H1 (cell line): ENCODE data around the gene HIP1. TPM values are rescaled to one million over a fixed set of nuclear protein-coding genes. Genes with fewer than 3 reads are reported as not detected.

Experiments
- CTCF ChIA-PET: fragments of 300-600 bp; sonication (Branson Sonifier 250); formaldehyde crosslinking; loops from one replicate; lab custom pipeline; 2021; ENCODE audit not compliant: partially characterized antibody; lab: Charles Lee
- POLR2A ChIA-PET: fragments of 300-600 bp; sonication (Branson Sonifier 250); formaldehyde crosslinking; loops from one replicate; lab custom pipeline; 2021; ENCODE audit warnings: inconsistent platforms; ENCODE audit not compliant: partially characterized antibody; lab: Charles Lee
- DNase-seq, 2 experiments: peaks; one replicate each; pipeline versions ENCODE4 v3.0.0 to v3.0.0-alpha.2; 2010 to 2022; ENCODE audit warnings: low spot score in 2 of 2, low read depth in 1 of 2, mixed read lengths in 1 of 2
- FAIRE-seq: peaks from 2 replicates; lab custom pipeline; 2011; peaks lifted over from hg19 to GRCh38; lab: Jason Lieb, UNC
- H2AFZ ChIP-seq: 2 replicates; pipeline ENCODE4 v1.8.1; 2012; ENCODE audit warnings: low read length, inconsistent platforms
- H2AK5ac ChIP-seq: 2 replicates; pipeline ENCODE4 v1.6.1; 2013; ENCODE audit warnings: low read depth, low read length
- H2BK120ac ChIP-seq: replicated peaks from 2 replicates; pipeline ENCODE3; 2013; ENCODE audit warnings: low read depth, low read length, inconsistent platforms
- H2BK12ac ChIP-seq: 2 replicates; pipeline ENCODE4 v1.6.1; 2013; ENCODE audit warnings: low read depth, low read length
- H2BK15ac ChIP-seq: 2 replicates; pipeline ENCODE4 v1.6.1; 2013; ENCODE audit warnings: low read length
- H2BK20ac ChIP-seq: 2 replicates; pipeline ENCODE4 v1.6.1; 2013; ENCODE audit warnings: low read length
- H2BK5ac ChIP-seq: 2 replicates; pipeline ENCODE4 v1.6.1; 2013; ENCODE audit warnings: low read depth, low read length
- H3K14ac ChIP-seq: 2 replicates; pipeline ENCODE4 v1.6.1; 2013; ENCODE audit warnings: inconsistent platforms; ENCODE audit not compliant: insufficient read length
- H3K18ac ChIP-seq: 2 replicates; pipeline ENCODE4 v1.6.1; 2013; ENCODE audit warnings: low read length; ENCODE audit errors: extremely low read depth
- H3K23ac ChIP-seq: 2 replicates; pipeline ENCODE4 v1.6.1; 2013; ENCODE audit warnings: inconsistent platforms; ENCODE audit not compliant: insufficient read length
- H3K23me2 ChIP-seq: 2 replicates; pipeline ENCODE4 v1.6.1; 2013; ENCODE audit warnings: low read depth, low read length
- H3K27ac ChIP-seq: 2 replicates; pipeline ENCODE4 v1.6.1; 2011; ENCODE audit warnings: low read depth, low read length, inconsistent platforms
- H3K27me3 ChIP-seq, 4 experiments: replicated peaks in 1 of 4; 1 replicate in 1 of 4; 2 replicates in 3 of 4; pipeline versions ENCODE4 v1.6.1 to v1.8.1; 2011 to 2013; ENCODE audit warnings: low read length in 3 of 4, mild to moderate bottlenecking in 3 of 4, inconsistent platforms in 2 of 4, mixed read lengths in 2 of 4, moderate library complexity in 1 of 4; ENCODE audit not compliant: control insufficient read depth in 3 of 4, insufficient read depth in 3 of 4; ENCODE audit errors: extremely low read depth in 1 of 4
- H3K36me3 ChIP-seq, 4 experiments: 2 replicates each; pipeline versions ENCODE4 v1.6.1 to v1.8.1; 2011 to 2013; ENCODE audit warnings: mild to moderate bottlenecking in 4 of 4, low read length in 3 of 4, moderate library complexity in 2 of 4, control low read depth in 1 of 4, inconsistent platforms in 1 of 4; ENCODE audit not compliant: insufficient read depth in 4 of 4, control insufficient read depth in 2 of 4
- H3K4ac ChIP-seq: replicated peaks from 2 replicates; pipeline ENCODE3; 2013; ENCODE audit warnings: low read length, low read depth, mixed read lengths, inconsistent platforms; ENCODE audit not compliant: insufficient read length
- H3K4me1 ChIP-seq, 4 experiments: replicated peaks in 1 of 4; 1 replicate in 1 of 4; 2 replicates in 3 of 4; pipeline versions ENCODE4 v1.6.1 to v1.8.1; 2011 to 2013; ENCODE audit warnings: low read length in 3 of 4, inconsistent platforms in 2 of 4, mixed read lengths in 1 of 4; ENCODE audit not compliant: insufficient read depth in 4 of 4, control insufficient read depth in 3 of 4
- H3K4me2 ChIP-seq, 2 experiments: 2 replicates each; pipeline versions ENCODE4 v1.6.1 to v1.8.1; 2011 to 2013; ENCODE audit warnings: low read depth in 2 of 2, low read length in 2 of 2, control low read depth in 1 of 2, inconsistent platforms in 1 of 2, mild to moderate bottlenecking in 1 of 2; ENCODE audit not compliant: insufficient read depth in 1 of 2
- H3K4me3 ChIP-seq, 4 experiments: fragments of 200-600, 300-600 bp in 1 of 4; sonication (generic), shearing (Covaris generic), sonication (Bioruptor Twin) in 1 of 4; 2 replicates each; pipeline versions ENCODE4 v1.5.1 to v1.8.1; 2011 to 2016; ENCODE audit warnings: low read length in 4 of 4, low read depth in 3 of 4, control low read depth in 2 of 4, inconsistent platforms in 2 of 4, mild to moderate bottlenecking in 2 of 4, mixed read lengths in 1 of 4, moderate library complexity in 1 of 4; ENCODE audit not compliant: insufficient read depth in 2 of 4; ENCODE audit errors: extremely low read depth in 1 of 4
- H3K56ac ChIP-seq: replicated peaks from 2 replicates; pipeline ENCODE3; 2013; ENCODE audit warnings: low read depth, mild to moderate bottlenecking, mixed read lengths, low read length, inconsistent platforms; ENCODE audit not compliant: insufficient read length
- H3K79me1 ChIP-seq: 2 replicates; pipeline ENCODE4 v1.6.1; 2013; ENCODE audit warnings: low read depth, low read length, control low read depth
- H3K79me2 ChIP-seq, 2 experiments: 2 replicates each; pipeline versions ENCODE4 v1.6.1 to v1.8.1; 2012 to 2013; ENCODE audit warnings: low read length in 2 of 2, mild to moderate bottlenecking in 2 of 2, inconsistent platforms in 1 of 2; ENCODE audit not compliant: insufficient read depth in 2 of 2, control insufficient read depth in 1 of 2
- H3K9ac ChIP-seq, 4 experiments: replicated peaks in 1 of 4; 1 replicate in 1 of 4; 2 replicates in 3 of 4; pipeline versions ENCODE4 v1.6.1 to v1.8.1; 2011 to 2013; ENCODE audit warnings: low read depth in 3 of 4, low read length in 3 of 4, control low read depth in 2 of 4, mild to moderate bottlenecking in 2 of 4, moderate library complexity in 2 of 4, inconsistent platforms in 1 of 4; ENCODE audit errors: extremely low read depth in 1 of 4
- H3K9me3 ChIP-seq, 2 experiments: 2 replicates each; pipeline versions ENCODE4 v1.6.1 to v1.8.1; 2012 to 2013; ENCODE audit warnings: mild to moderate bottlenecking in 2 of 2, moderate library complexity in 2 of 2, control low read depth in 1 of 2, inconsistent platforms in 1 of 2, low read depth in 1 of 2, low read length in 1 of 2, mixed read lengths in 1 of 2; ENCODE audit not compliant: insufficient read depth in 2 of 2
- H4K20me1 ChIP-seq, 2 experiments: replicated peaks in 1 of 2; 2 replicates each; pipeline versions ENCODE3 to v1.8.1; 2011 to 2013; ENCODE audit warnings: inconsistent platforms in 2 of 2, low read length in 2 of 2, mild to moderate bottlenecking in 1 of 2; ENCODE audit not compliant: insufficient read depth in 2 of 2, control insufficient read depth in 1 of 2
- H4K5ac ChIP-seq: 2 replicates; pipeline ENCODE4 v1.6.1; 2013; ENCODE audit warnings: low read length, low read depth, mixed read lengths, inconsistent platforms; ENCODE audit not compliant: insufficient read length
- H4K8ac ChIP-seq: 2 replicates; pipeline ENCODE4 v1.8.0; 2013; ENCODE audit warnings: mild to moderate bottlenecking, moderate library complexity, low read length, inconsistent platforms; ENCODE audit not compliant: insufficient read depth; ENCODE audit errors: extremely low read depth
- H4K91ac ChIP-seq: replicated peaks from 2 replicates; pipeline ENCODE3; 2013; ENCODE audit warnings: low read length, mixed read lengths, inconsistent platforms; ENCODE audit not compliant: insufficient read length
- BACH1 ChIP-seq: IDR thresholded peaks from 2 replicates; pipeline ENCODE4 v1.6.1; 2012; ENCODE audit warnings: low read length, improper control_type of control experiment
- FOSL1 ChIP-seq: IDR thresholded peaks from 2 replicates; pipeline ENCODE4 v1.6.1; 2011; ENCODE audit warnings: mild to moderate bottlenecking, low read depth, low read length, moderate library complexity; ENCODE audit not compliant: insufficient read depth
- GTF2F1 ChIP-seq: IDR thresholded peaks from 2 replicates; pipeline ENCODE4 v1.6.1; 2012; ENCODE audit warnings: low read depth, low read length, improper control_type of control experiment, borderline replicate concordance
- JUND ChIP-seq: IDR thresholded peaks from 2 replicates; pipeline ENCODE4 v1.6.1; 2011; ENCODE audit warnings: mild to moderate bottlenecking, improper control_type of control experiment, low read length
- KDM1A ChIP-seq: fragments of 200-600, 300-600 bp; sonication (generic); IDR thresholded peaks from 2 replicates; pipeline ENCODE4 v1.7.1; 2016; ENCODE audit warnings: mild to moderate bottlenecking, low read length, borderline replicate concordance
- POU5F1 ChIP-seq: IDR thresholded peaks from 2 replicates; pipeline ENCODE4 v1.6.1; 2011; ENCODE audit warnings: low read depth, mild to moderate bottlenecking, low read length, moderate library complexity
- TAF7 ChIP-seq: optimal IDR thresholded peaks from 2 replicates; pipeline ENCODE3; 2011; ENCODE audit warnings: low read depth, mild to moderate bottlenecking, inconsistent platforms, low read length, moderate library complexity, borderline replicate concordance
- TCF12 ChIP-seq: IDR thresholded peaks from 2 replicates; pipeline ENCODE4 v1.6.1; 2011; ENCODE audit warnings: low read depth, mild to moderate bottlenecking, low read length
- WGBS, 2 experiments: shearing (Covaris generic) in 1 of 2; methylation state at CpG; one replicate each; pipeline versions ENCODE4 v1.1.6 to v1.1.7; 2013 to 2015; ENCODE audit warnings: low lambda C conversion rate in 2 of 2, mixed read lengths in 2 of 2, inconsistent platforms in 1 of 2, low coverage in 1 of 2, missing lambda C conversion rate in 1 of 2; ENCODE audit not compliant: insufficient replicate concordance in 2 of 2, insufficient coverage in 1 of 2, insufficient read length in 1 of 2; ENCODE audit errors: extremely low coverage in 1 of 2, missing lambda C conversion rate in 1 of 2; 5-methylcytosine and 5-hydroxymethylcytosine counted together
- polyA plus RNA-seq, 7 experiments: library from polyadenylated mRNA; depleted of rRNA in 3 of 7; stranded (reverse) in 5 of 7; unstranded in 2 of 7; fragments of >200 nt in 5 of 7; fragments of 200-250 nt in 2 of 7; gene quantifications; 1 replicate in 5 of 7; 2 replicates in 1 of 7; 4 replicates in 1 of 7; pipeline versions ENCODE4 v1.2.1 to v1.2.3, GENCODE V29; 2011 to 2013; ENCODE audit warnings: missing spikeins in 2 of 7, mixed read lengths in 2 of 7
- total RNA-seq: library from RNA; stranded (reverse); fragmentation: NEBNext Ultra II Directional; extraction: Animal tissue kit (Norgen Biotek cat#: 25700); gene quantifications from 2 replicates; pipeline ENCODE4 v1.2.1, GENCODE V29; 2021

The HIP1 gene
- total and polyA plus RNA-seq, 2 of the 8 experiments (the other 6 are each of a cell fraction or from before 2014, with no cell fraction given): 51.8 to 108 TPM

GRCh38 chr7:75732016-75732521 lies 6.7 kb downstream of the HIP1 start:
- H3K9me3 ChIP-seq: no peaks in the 10 kb centered on the region
- H3K14ac ChIP-seq: no peak overlapping the region
- no peaks in the 10 kb centered on the region for H3K36me3 ChIP-seq
- peaks cover 3 to 15% (median 8%) of the 10 kb centered on the region in 4 experiments for H3K4me1 ChIP-seq
- H3K79me2 ChIP-seq: no peaks in the 10 kb centered on the region
- H3K4ac ChIP-seq: no peak overlapping the region
- H3K27ac ChIP-seq: no peak overlapping the region
- no peak overlapping the region for H3K4me3 ChIP-seq
- H2BK20ac ChIP-seq: no peak overlapping the region
- no peak overlapping the region for H2BK12ac ChIP-seq
- no peak overlapping the region for H4K91ac ChIP-seq
- H2BK5ac ChIP-seq: no peak overlapping the region
- H3K23ac ChIP-seq: no peak overlapping the region
- no peak overlapping the region for H2AK5ac ChIP-seq
- H3K4me2 ChIP-seq: no peak overlapping the region
- no peak overlapping the region for H3K9ac ChIP-seq
- no peak overlapping the region for H3K56ac ChIP-seq
- 94% methylated on average over 12 of the region's 12 CpGs; no CpG with 5 or more reads in 1 of the 2 experiments for WGBS, 2 experiments
- no peaks in the 10 kb centered on the region for H3K27me3 ChIP-seq
- no peak overlapping the region for H2AFZ ChIP-seq
- no peak overlapping the region for H4K5ac ChIP-seq
- H4K8ac ChIP-seq: no peak overlapping the region
- ChIA-PET POLR2A (interaction anchor here (0.7 kb wide), 1 partner anchor 93 kb away, joined by 4 read pairs; no protein-coding TSS in a partner anchor), CTCF (interaction anchor here (2.2 kb wide), 1 partner anchor 9 kb away, joined by 7 read pairs; no protein-coding TSS in a partner anchor)
- no peaks in the 10 kb centered on the region for H4K20me1 ChIP-seq
- H3K23me2 ChIP-seq: no peaks in the 10 kb centered on the region
- peaks cover 2% of the 10 kb centered on the region; the same call in 1 of the 2 replicates for H3K79me1 ChIP-seq
- H2BK15ac ChIP-seq: no peak overlapping the region
- no peak overlapping the region for H3K18ac ChIP-seq
- TF ChIP-seq TCF12 (no peak), KDM1A (peak; percentile 66; the same call in 1 of the 2 replicates), FOSL1 (no peak), BACH1 (no peak), JUND (no peak), TAF7 (no peak), POU5F1 (no peak), GTF2F1 (no peak)
- H2BK120ac ChIP-seq: no peak overlapping the region
- no peak for DNase-seq
- FAIRE-seq: no peak
